ENCODE measurements around the gene GMDS. TPM values are rescaled to one million over a fixed set of nuclear protein-coding genes. Genes with fewer than 3 reads are reported as not detected.

The GMDS gene
- total and polyA plus RNA-seq, 2 of the 4 experiments (the other 2 are of a cell fraction): 7.3 to 21.9 TPM

GRCh38 chr6:1664329-1664728 is 581.1 kb downstream of the GMDS start:
- Histone ChIP-seq H2BK20ac (ENCODE audit: low read depth, low read length) (no peak overlapping the region), H3K9ac (ENCODE audit: low read depth, low read length) (no peak overlapping the region), H4K8ac (ENCODE audit: low read depth in 2 of 2, low read length in 2 of 2) (peak overlapping the region in 1 of 2 experiments; percentile 33; a peak in 1 of 4 replicates), H3K36me3 (ENCODE audit: control insufficient read depth, insufficient read depth, low read length) (no peaks in the 10 kb centered on the region), H3K27me3 (ENCODE audit: control insufficient read depth, insufficient read depth, low read length) (no peaks in the 10 kb centered on the region), H3K9me1 (ENCODE audit: insufficient read depth, low read length) (peaks cover 17% of the 10 kb centered on the region), H3K27ac (ENCODE audit: insufficient read depth, low read length) (no peak overlapping the region), H2AFZ (replicated peaks; ENCODE audit: low read length, poor library complexity) (no peak overlapping the region), H4K91ac (ENCODE audit: insufficient read depth, low read depth, low read length) (peak overlapping the region; percentile 70), H3K4ac (ENCODE audit: low read depth, low read length) (peak overlapping the region; percentile 54), H3K4me1 (ENCODE audit: control insufficient read depth, insufficient read depth, low read length) (peaks cover 24% of the 10 kb centered on the region), H4K20me1 (ENCODE audit: insufficient read depth, low read length) (no peaks in the 10 kb centered on the region), H3K14ac (replicated peaks; ENCODE audit: low read depth, low read length) (peak overlapping the region; percentile 10; the same call in 1 of the 2 replicates), H3K4me3 (ENCODE audit: insufficient read depth, low read depth, low read length) (no peak overlapping the region), H3K9me3 (ENCODE audit: control insufficient read depth, insufficient read depth, low read length) (no peaks in the 10 kb centered on the region), H3K79me1 (ENCODE audit: low read depth in 1 of 2, low read length in 2 of 2) (no peaks in the 10 kb centered on the region), H2BK120ac (ENCODE audit: low read depth, low read length) (peak overlapping the region; percentile 36; the same call in 1 of the 2 replicates), H2AK9ac (replicated peaks; ENCODE audit: low read depth, low read length, poor library complexity) (no peak overlapping the region), H3K18ac (ENCODE audit: low read depth, low read length) (peak overlapping the region; percentile 65; the same call in 1 of the 2 replicates), H4K5ac (ENCODE audit: low read depth, low read length) (no peak overlapping the region; the same call in 1 of the 2 replicates), H2AK5ac (ENCODE audit: low read depth, low read length) (peak overlapping the region; percentile 74; the same call in 1 of the 2 replicates), H3K4me2 (ENCODE audit: low read depth, low read length) (no peak overlapping the region), H2BK15ac (ENCODE audit: low read depth, low read length) (peak overlapping the region; percentile 44; the same call in 1 of the 3 replicates), H2BK5ac (ENCODE audit: low read depth, low read length, poor library complexity, severe bottlenecking) (no peak overlapping the region), H3K23ac (ENCODE audit: low read depth, low read length) (no peak overlapping the region; the same call in 1 of the 2 replicates), H3K56ac (ENCODE audit: extremely low read depth, insufficient read depth, low read length) (no peak overlapping the region)
- DNase-seq (no peak), ATAC-seq (ENCODE audit: low read depth) (no peak)
- no CpG with 5 or more reads among the region's 6 CpGs for WGBS, 2 experiments (ENCODE audit: extremely low coverage in 2 of 2, insufficient read length in 1 of 2)
- intact Hi-C loops (cut with micrococcal nuclease): no loop called here
- POLR2A ChIA-PET (ENCODE audit: unreplicated experiment): interaction anchor here (0.6 kb wide), 1 partner anchor 54 kb away, joined by 3 read pairs; no protein-coding TSS in a partner anchor
- dilution Hi-C loops (cut with HindIII; ENCODE audit: low sequenced_read_pairs, unreplicated experiment): no loop called here
- TF ChIP-seq MAZ (IDR thresholded peaks at IDR 0.05; ENCODE audit: borderline replicate concordance, low read depth, low read length) (no peak), SMC3 (IDR thresholded peaks at IDR 0.05; ENCODE audit: low read depth, low read length) (no peak), MXI1 (IDR thresholded peaks at IDR 0.05; ENCODE audit: borderline replicate concordance, low read depth, low read length) (no peak), ELK1 (IDR thresholded peaks at IDR 0.05; ENCODE audit: borderline replicate concordance, low read depth, low read length) (no peak), MAFK (IDR thresholded peaks at IDR 0.05; ENCODE audit: low read depth, low read length) (no peak), CEBPB (IDR thresholded peaks at IDR 0.05; ENCODE audit: low read depth, low read length) (no peak), CTCF (conservative IDR thresholded peaks at IDR 0.05; ENCODE audit: low read depth, low read length) (no peak), CHD1 (IDR thresholded peaks at IDR 0.05; ENCODE audit: low read depth, low read length) (no peak), FOS (IDR thresholded peaks at IDR 0.05; ENCODE audit: low read depth, low read length) (no peak), RCOR1 (IDR thresholded peaks at IDR 0.05; ENCODE audit: insufficient replicate concordance, low read length) (no peak), USF2 (IDR thresholded peaks at IDR 0.05; ENCODE audit: low read depth, low read length) (no peak), NFE2L2 (IDR thresholded peaks at IDR 0.05; ENCODE audit: low read depth, low read length) (no peak), RFX5 (IDR thresholded peaks at IDR 0.05; ENCODE audit: low read depth, low read length) (no peak), BHLHE40 (IDR thresholded peaks at IDR 0.05; ENCODE audit: low read depth, low read length) (no peak)
- BruUV-seq (replicated peaks): no TSS peak
- in situ Hi-C loops (cut with MboI; ENCODE audit: low sequenced_read_pairs): no loop called here
- CTCF ChIA-PET: no interaction called here
